Measurements from ENCODE around the gene INPP4B. TPM values are rescaled to one million over a fixed set of nuclear protein-coding genes. Genes with fewer than 3 reads are reported as not detected.

The INPP4B gene
- polyA plus RNA-seq, 1 of the 3 experiments (the other 2 are of a cell fraction) = 0.08 TPM

DNA sequence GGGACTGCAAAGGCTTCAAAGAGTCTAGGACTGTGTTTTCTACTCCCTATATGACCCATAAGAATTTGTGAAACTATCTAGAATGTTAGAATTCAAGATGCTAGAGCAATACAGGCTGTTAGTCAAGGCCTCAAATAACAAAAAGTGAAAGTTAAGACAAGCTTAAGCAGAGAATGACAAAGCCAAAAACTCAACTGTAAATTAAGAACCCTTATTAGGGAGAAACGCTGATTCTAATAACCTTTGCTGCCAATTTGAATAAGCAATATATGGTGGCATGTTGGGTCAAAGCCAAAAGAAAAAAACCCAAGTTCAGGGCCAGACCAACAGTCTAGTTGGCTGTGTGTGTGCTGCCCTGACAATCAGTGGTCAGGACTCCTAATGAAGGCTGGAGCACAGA, 160.0 kb downstream of the INPP4B start:
- Histone ChIP-seq H3K79me2 (ENCODE audit: insufficient read depth) (no peaks in the 10 kb centered on the region), H3K9me2 (no peaks in the 10 kb centered on the region), H4K20me1 (ENCODE audit: insufficient read depth) (no peaks in the 10 kb centered on the region), H3K27me3 (ENCODE audit: insufficient read depth) (no peaks in the 10 kb centered on the region), H3F3A (replicated peaks; ENCODE audit: insufficient read depth) (no peaks in the 10 kb centered on the region), H3K9ac (no peak overlapping the region), H3K4me3 (ENCODE audit: low read depth in 2 of 2, low read length in 1 of 2) (no peak overlapping the region), H3K36me3 (replicated peaks in 1 of 2; ENCODE audit: control insufficient read depth in 1 of 2, insufficient read depth in 2 of 2, low read length in 1 of 2) (no peaks in the 10 kb centered on the region), H3K4me1 (ENCODE audit: control insufficient read depth in 1 of 2, insufficient read depth in 2 of 2, low read depth in 1 of 2, low read length in 1 of 2) (no peaks in the 10 kb centered on the region), H3K9me3 (no peaks in the 10 kb centered on the region), H3K27ac (ENCODE audit: low read depth in 2 of 2, low read length in 1 of 2) (no peak overlapping the region), H2AFZ (ENCODE audit: low read depth) (no peak overlapping the region), H3K4me2 (no peak overlapping the region)
- TF ChIP-seq RXRA (IDR thresholded peaks at IDR 0.05; ENCODE audit: borderline replicate concordance, low read depth) (no peak), MXI1 (IDR thresholded peaks at IDR 0.05; ENCODE audit: low read depth, low read length) (no peak), POLR2AphosphoS5 (IDR thresholded peaks at IDR 0.05; ENCODE audit: low read depth, low read length) (no peak), TEAD4 (IDR thresholded peaks at IDR 0.05; ENCODE audit: borderline replicate concordance, insufficient read depth) (no peak), GATA2 (CRISPR knock-in tag; IDR thresholded peaks at IDR 0.05) (no peak), FOXJ3 (CRISPR knock-in tag; IDR thresholded peaks at IDR 0.05) (no peak), TCF12 (IDR thresholded peaks at IDR 0.05) (no peak), NRF1 (IDR thresholded peaks at IDR 0.05; ENCODE audit: low read depth, low read length) (no peak), SMC3 (IDR thresholded peaks at IDR 0.05; ENCODE audit: low read depth, low read length) (no peak), FOSL2 (IDR thresholded peaks at IDR 0.05; ENCODE audit: borderline replicate concordance, low read depth) (no peak)
- TF ChIP-seq, protein P1, sequence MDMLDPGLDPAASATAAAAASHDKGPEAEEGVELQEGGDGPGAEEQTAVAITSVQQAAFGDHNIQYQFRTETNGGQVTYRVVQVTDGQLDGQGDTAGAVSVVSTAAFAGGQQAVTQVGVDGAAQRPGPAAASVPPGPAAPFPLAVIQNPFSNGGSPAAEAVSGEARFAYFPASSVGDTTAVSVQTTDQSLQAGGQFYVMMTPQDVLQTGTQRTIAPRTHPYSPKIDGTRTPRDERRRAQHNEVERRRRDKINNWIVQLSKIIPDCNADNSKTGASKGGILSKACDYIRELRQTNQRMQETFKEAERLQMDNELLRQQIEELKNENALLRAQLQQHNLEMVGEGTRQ (IDR thresholded peaks at IDR 0.05; ENCODE audit: borderline replicate concordance, low read depth, low read length) = no peak
- TF ChIP-seq, protein P2, sequence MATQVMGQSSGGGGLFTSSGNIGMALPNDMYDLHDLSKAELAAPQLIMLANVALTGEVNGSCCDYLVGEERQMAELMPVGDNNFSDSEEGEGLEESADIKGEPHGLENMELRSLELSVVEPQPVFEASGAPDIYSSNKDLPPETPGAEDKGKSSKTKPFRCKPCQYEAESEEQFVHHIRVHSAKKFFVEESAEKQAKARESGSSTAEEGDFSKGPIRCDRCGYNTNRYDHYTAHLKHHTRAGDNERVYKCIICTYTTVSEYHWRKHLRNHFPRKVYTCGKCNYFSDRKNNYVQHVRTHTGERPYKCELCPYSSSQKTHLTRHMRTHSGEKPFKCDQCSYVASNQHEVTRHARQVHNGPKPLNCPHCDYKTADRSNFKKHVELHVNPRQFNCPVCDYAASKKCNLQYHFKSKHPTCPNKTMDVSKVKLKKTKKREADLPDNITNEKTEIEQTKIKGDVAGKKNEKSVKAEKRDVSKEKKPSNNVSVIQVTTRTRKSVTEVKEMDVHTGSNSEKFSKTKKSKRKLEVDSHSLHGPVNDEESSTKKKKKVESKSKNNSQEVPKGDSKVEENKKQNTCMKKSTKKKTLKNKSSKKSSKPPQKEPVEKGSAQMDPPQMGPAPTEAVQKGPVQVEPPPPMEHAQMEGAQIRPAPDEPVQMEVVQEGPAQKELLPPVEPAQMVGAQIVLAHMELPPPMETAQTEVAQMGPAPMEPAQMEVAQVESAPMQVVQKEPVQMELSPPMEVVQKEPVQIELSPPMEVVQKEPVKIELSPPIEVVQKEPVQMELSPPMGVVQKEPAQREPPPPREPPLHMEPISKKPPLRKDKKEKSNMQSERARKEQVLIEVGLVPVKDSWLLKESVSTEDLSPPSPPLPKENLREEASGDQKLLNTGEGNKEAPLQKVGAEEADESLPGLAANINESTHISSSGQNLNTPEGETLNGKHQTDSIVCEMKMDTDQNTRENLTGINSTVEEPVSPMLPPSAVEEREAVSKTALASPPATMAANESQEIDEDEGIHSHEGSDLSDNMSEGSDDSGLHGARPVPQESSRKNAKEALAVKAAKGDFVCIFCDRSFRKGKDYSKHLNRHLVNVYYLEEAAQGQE (IDR thresholded peaks at IDR 0.05; ENCODE audit: low read depth, low read length) = no peak
- TF ChIP-seq, protein P3, sequence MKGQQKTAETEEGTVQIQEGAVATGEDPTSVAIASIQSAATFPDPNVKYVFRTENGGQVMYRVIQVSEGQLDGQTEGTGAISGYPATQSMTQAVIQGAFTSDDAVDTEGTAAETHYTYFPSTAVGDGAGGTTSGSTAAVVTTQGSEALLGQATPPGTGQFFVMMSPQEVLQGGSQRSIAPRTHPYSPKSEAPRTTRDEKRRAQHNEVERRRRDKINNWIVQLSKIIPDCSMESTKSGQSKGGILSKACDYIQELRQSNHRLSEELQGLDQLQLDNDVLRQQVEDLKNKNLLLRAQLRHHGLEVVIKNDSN (IDR thresholded peaks at IDR 0.05; ENCODE audit: borderline replicate concordance, low read depth) = no peak
- TF ChIP-seq, protein P4, sequence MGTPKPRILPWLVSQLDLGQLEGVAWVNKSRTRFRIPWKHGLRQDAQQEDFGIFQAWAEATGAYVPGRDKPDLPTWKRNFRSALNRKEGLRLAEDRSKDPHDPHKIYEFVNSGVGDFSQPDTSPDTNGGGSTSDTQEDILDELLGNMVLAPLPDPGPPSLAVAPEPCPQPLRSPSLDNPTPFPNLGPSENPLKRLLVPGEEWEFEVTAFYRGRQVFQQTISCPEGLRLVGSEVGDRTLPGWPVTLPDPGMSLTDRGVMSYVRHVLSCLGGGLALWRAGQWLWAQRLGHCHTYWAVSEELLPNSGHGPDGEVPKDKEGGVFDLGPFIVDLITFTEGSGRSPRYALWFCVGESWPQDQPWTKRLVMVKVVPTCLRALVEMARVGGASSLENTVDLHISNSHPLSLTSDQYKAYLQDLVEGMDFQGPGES (IDR thresholded peaks at IDR 0.05; ENCODE audit: low read depth, low read length) = no peak
- CTCF ChIA-PET = no interaction called here
- WGBS (ENCODE audit: low lambda C conversion rate) = 58% methylated on average over 1 of the region's 1 CpG
- POLR2A ChIA-PET = no interaction called here
- no peak for DNase-seq
